Gastroesophageal sphincter (tissue), 4 donors: ENCODE data around the gene FLRT2. TPM values are rescaled to one million over a fixed set of nuclear protein-coding genes. Genes with fewer than 3 reads are reported as not detected.

Source experiments
- ATAC-seq: fragments of 150-250 bp; one replicate; pipeline ENCODE4 v1.9.1; 2016; ENCODE audit warnings: mild to moderate bottlenecking, moderate library complexity
- H3K27ac ChIP-seq, 4 donors: fragments of 200-600 bp; sonication (generic) in 3 of 4; 1 replicate in 3 of 4; 2 replicates in 1 of 4; pipeline ENCODE4 v1.5.1; 2016 to 2019
- H3K27me3 ChIP-seq: fragments of 200-600 bp; sonication (generic); one replicate; pipeline ENCODE4 v1.5.1; 2019
- H3K36me3 ChIP-seq, 2 donors: fragments of 200-600 bp; sonication (generic); one replicate each; pipeline ENCODE4 v1.5.1; 2019; ENCODE audit warnings: control low read depth in 1 of 2
- H3K4me1 ChIP-seq, 3 donors: fragments of 200-600 bp; sonication (generic); 1 replicate in 2 of 3; 2 replicates in 1 of 3; pipeline ENCODE4 v1.5.1; 2016 to 2019; ENCODE audit warnings: control low read depth in 2 of 3
- H3K4me3 ChIP-seq, 2 donors: fragments of 200-600 bp; sonication (generic); one replicate each; pipeline ENCODE4 v1.5.1; 2019; ENCODE audit warnings: mild to moderate bottlenecking in 1 of 2, moderate library complexity in 1 of 2
- H3K9me3 ChIP-seq, 3 donors: fragments of 200-600 bp; sonication (generic); one replicate each; pipeline ENCODE4 v1.5.1; 2017 to 2019; ENCODE audit warnings: control low read depth in 2 of 3
- CTCF ChIP-seq, 4 experiments: fragments of 200-600 bp in 2 of 4; fragments of 450-650 bp in 2 of 4; sonication (generic) in 1 of 4; IDR thresholded peaks; one replicate each; pipeline ENCODE4 v1.5.1; 2017 to 2019; ENCODE audit warnings: antibody characterized with exemption in 4 of 4, mild to moderate bottlenecking in 2 of 4, moderate library complexity in 2 of 4
- EP300 ChIP-seq: sonication (generic); formaldehyde crosslinking; IDR thresholded peaks from one replicate; pipeline ENCODE4 v1.6.1; 2017; ENCODE audit warnings: antibody characterized with exemption, mild to moderate bottlenecking
- POLR2A ChIP-seq, 2 donors: fragments of 450-650 bp; IDR thresholded peaks; one replicate each; pipeline ENCODE4 v1.6.1; 2017; ENCODE audit warnings: antibody characterized with exemption in 2 of 2, mild to moderate bottlenecking in 2 of 2, moderate library complexity in 1 of 2
- POLR2AphosphoS5 ChIP-seq: sonication (generic); formaldehyde crosslinking; IDR thresholded peaks from one replicate; pipeline ENCODE4 v1.6.1; 2017; ENCODE audit warnings: antibody characterized with exemption
- WGBS, 2 donors: methylation state at CpG; one replicate each; pipeline ENCODE4 v1.1.5; 2018; ENCODE audit warnings: low coverage in 1 of 2; 5-methylcytosine and 5-hydroxymethylcytosine counted together
- total RNA-seq, 4 donors: library from RNA; depleted of rRNA; stranded (reverse); fragments of >200 nt; gene quantifications; one replicate each; pipeline ENCODE4 v1.1.0, GENCODE V29; 2016

FLRT2 gene
- total RNA-seq, 4 donors from 2014 or later: 9.2 to 30.8 (median 16.4) TPM

GRCh38 chr14:85622986-85623685, 93.2 kb downstream of the FLRT2 start:
- Histone ChIP-seq H3K27ac (no peak overlapping the region), H3K27me3 (no peaks in the 10 kb centered on the region), H3K4me3 (no peak overlapping the region), H3K9me3 (no peaks in the 10 kb centered on the region), H3K36me3 (peaks cover 0 to 22% of the 10 kb centered on the region in 2 donors), H3K4me1 (no peaks in the 10 kb centered on the region)
- TF ChIP-seq CTCF (IDR thresholded peaks at IDR 0.05) (no peak), EP300 (no peak), POLR2AphosphoS5 (no peak), POLR2A (IDR thresholded peaks at IDR 0.05) (no peak)
- ATAC-seq: no peak
- 95 to 97% methylated on average over 7 to 24 of the region's 27 CpGs for WGBS, 2 donors

GRCh38 chr14:85625925-85626585, 96.1 kb downstream of the FLRT2 start:
- WGBS, 2 donors: 94 to 100% methylated on average over 2 of the region's 3 CpGs
- Histone ChIP-seq H3K27me3 (no peaks in the 10 kb centered on the region), H3K27ac (no peak overlapping the region), H3K9me3 (no peaks in the 10 kb centered on the region), H3K36me3 (peaks cover 0 to 21% of the 10 kb centered on the region in 2 donors), H3K4me1 (no peaks in the 10 kb centered on the region), H3K4me3 (no peak overlapping the region)
- TF ChIP-seq POLR2AphosphoS5 (no peak), EP300 (no peak), CTCF (IDR thresholded peaks at IDR 0.05) (no peak), POLR2A (IDR thresholded peaks at IDR 0.05) (no peak)
- ATAC-seq: no peak

DNA sequence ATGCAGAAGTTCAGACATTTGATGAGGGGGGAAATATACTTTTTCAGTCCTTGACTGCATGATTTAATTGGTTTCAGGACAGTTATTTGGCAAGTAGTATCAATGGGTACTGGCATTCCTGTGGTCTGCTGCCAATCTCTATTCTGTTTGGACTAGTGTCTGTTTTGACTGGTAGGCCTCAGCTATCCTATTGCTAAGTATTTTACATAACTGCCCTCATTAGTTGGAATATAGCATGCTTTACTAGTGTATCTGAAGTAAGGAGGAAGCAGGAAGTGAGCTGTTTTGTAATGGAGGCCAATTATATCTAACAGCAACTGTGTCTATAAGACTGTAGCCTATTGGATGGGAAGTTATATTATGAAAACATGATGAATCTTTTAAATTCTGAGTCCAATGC, 104.3 kb downstream of the FLRT2 start:
- no peaks in the 10 kb centered on the region for H3K36me3 ChIP-seq
- no peak overlapping the region for H3K27ac ChIP-seq
- H3K9me3 ChIP-seq: no peaks in the 10 kb centered on the region
- TF ChIP-seq POLR2AphosphoS5 (no peak), CTCF (IDR thresholded peaks at IDR 0.05) (no peak), POLR2A (IDR thresholded peaks at IDR 0.05) (no peak), EP300 (no peak)
- ATAC-seq: no peak
- H3K27me3 ChIP-seq: no peaks in the 10 kb centered on the region
- H3K4me1 ChIP-seq: no peaks in the 10 kb centered on the region
- H3K4me3 ChIP-seq: no peak overlapping the region

DNA sequence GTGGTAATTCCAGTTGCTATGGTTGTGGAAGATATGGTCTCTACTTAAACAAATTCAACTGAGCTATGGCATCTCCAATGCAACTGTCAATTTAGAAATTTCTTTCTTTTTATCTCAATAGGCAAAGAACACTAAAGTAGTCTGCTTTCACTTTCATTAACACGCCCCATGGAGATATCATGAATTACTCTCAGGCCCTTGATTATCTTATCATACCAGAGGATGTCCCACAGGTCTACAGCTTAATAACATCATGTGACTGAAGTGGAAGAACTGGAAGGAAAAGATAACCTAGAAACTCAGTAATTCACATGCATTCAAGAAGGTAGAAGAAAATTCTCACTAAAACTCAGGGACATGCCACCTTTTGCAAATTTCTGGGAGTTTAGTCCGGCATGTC, 114.3 kb downstream of the FLRT2 start:
- WGBS, 2 donors: 100% methylated on average over 1 to 2 of the region's 2 CpGs
- H3K9me3 ChIP-seq: no peaks in the 10 kb centered on the region
- no peak for TF ChIP-seq CTCF (IDR thresholded peaks at IDR 0.05)
- TF ChIP-seq POLR2A (IDR thresholded peaks at IDR 0.05): no peak
- TF ChIP-seq POLR2AphosphoS5: no peak
- no peak for TF ChIP-seq EP300
- no peaks in the 10 kb centered on the region for H3K27me3 ChIP-seq
- no peaks in the 10 kb centered on the region for H3K36me3 ChIP-seq
- H3K4me3 ChIP-seq: no peak overlapping the region
- H3K27ac ChIP-seq: no peak overlapping the region
- H3K4me1 ChIP-seq: no peaks in the 10 kb centered on the region
- no peak for ATAC-seq

DNA sequence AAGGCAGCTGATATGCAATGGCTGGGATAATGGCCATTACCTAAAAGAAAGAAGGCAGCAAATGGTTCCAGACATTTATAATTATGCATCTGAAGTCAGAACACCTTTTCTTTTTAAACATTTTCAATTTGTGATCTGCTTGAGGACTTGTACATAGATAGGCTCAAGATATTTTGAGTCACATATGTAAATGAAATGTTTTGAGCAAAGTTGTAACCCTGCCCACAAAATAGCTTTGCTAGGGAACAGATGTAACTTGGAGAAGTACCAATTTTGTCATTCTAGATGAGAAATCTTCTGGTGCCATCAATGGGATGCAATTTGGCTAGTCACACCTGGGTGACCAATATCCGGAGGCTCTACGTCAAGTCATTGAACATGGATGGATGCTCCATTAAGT, 123.1 kb downstream of the FLRT2 start:
- H3K9me3 ChIP-seq: no peaks in the 10 kb centered on the region
- H3K4me1 ChIP-seq: no peaks in the 10 kb centered on the region
- ATAC-seq: no peak
- 83% methylated on average over 1 to 2 of the region's 2 CpGs for WGBS, 2 donors
- no peak overlapping the region for H3K27ac ChIP-seq
- no peak overlapping the region for H3K4me3 ChIP-seq
- no peaks in the 10 kb centered on the region for H3K27me3 ChIP-seq
- H3K36me3 ChIP-seq: no peaks in the 10 kb centered on the region
- no peak for TF ChIP-seq EP300
- no peak for TF ChIP-seq POLR2A (IDR thresholded peaks at IDR 0.05)
- TF ChIP-seq POLR2AphosphoS5: no peak
- TF ChIP-seq CTCF (IDR thresholded peaks at IDR 0.05): no peak
